ENCODE measurements around the gene KANSL1. TPM values are rescaled to one million over a fixed set of nuclear protein-coding genes. Genes with fewer than 3 reads are reported as not detected.
"Not testable (repeated sequence)": the region's sequence is repeated elsewhere in the genome, so short reads cannot be mapped to it uniquely, and the experiment has no call there.

KANSL1 gene
- total RNA-seq, 1 experiment from 2014 or later, result 67.1 TPM

DNA sequence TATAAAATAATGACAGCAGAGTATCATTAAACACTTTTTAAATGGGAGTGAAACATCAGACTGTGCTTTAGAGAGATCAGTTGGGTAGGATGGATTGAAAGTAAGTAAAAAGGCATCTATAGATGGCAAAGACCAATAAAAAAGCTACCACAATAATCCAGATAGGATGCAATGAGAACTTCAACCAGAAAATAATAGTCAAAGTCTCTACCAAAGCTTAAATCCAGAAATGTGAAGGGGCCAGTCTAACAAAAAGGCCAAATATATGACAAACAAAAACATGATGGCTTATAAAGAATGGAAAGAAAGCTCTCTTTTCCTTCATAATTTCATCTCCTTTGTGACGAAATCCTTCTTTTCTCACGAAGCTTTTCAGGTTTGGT is 12.3 kb downstream of the KANSL1 start:
- no peak for DNase-seq (ENCODE audit: unreplicated experiment)
- Mint-ChIP-seq H3K4me3 (ENCODE audit: unreplicated experiment) (no peak overlapping the region), H3K36me3 (ENCODE audit: insufficient read depth, unreplicated experiment) (peaks cover 21% of the 10 kb centered on the region), H3K4me1 (ENCODE audit: insufficient read depth, unreplicated experiment) (peaks cover 76% of the 10 kb centered on the region), H3K27me3 (ENCODE audit: insufficient read depth, unreplicated experiment) (no peaks in the 10 kb centered on the region), H3K9me3 (ENCODE audit: unreplicated experiment) (no peaks in the 10 kb centered on the region), H3K27ac (ENCODE audit: low read depth, unreplicated experiment) (no peak overlapping the region)
- BruUV-seq (replicated peaks), result no TSS peak
- ChIA-PET POLR2A (interaction anchor here (0.7 to 6.4 kb wide), 6 partner anchors 9 to 106 kb away, joined by 3 to 27 read pairs (median 4); partner anchors contain the start of gene KANSL1), CTCF (interaction anchor here (0.6 to 1.4 kb wide), 4 partner anchors 9 to 179 kb away, joined by 3 to 6 read pairs (median 4); partner anchors contain the start of gene KANSL1)
- intact Hi-C loops (cut with micrococcal nuclease), result loop anchor here (10.0 kb wide), 1 partner anchor 176 kb away; no protein-coding TSS in a partner anchor
- no peak for TF ChIP-seq CTCF (IDR thresholded peaks at IDR 0.05; ENCODE audit: unreplicated experiment)

DNA sequence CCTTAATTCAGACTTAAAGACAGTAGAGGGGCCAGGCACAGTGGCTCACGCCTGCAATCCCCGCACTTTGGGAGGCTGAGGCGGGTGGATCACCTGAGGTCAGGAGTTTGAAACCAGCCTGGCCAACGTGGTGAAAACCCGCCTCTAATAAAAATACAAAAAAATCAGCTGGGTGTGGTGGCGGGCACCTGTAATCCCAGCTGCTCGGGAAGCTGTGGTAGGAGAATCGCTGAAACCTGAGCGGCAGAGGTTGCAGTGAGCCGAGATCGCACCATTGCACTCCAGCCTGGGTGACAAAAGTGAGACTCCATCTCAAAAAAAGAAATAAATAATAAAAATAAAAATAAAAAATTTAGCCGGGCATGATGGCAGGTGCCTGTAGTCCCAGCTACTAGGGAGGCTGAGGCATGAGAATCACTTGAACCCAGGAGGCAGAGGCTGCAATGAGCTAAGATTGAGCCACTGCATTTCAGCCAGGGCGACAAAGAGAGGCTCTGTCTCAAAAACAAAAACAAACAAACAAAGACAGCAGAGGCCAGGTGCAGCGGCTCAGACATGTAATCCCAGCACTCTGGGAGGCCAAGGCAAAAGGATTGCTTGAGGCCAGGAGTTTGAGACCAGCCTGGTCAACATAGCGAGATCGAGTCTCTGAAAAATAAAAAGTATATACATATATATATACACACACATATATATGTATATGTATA is 12.9 kb downstream of the KANSL1 start:
- H3K27ac Mint-ChIP-seq (ENCODE audit: low read depth, unreplicated experiment); H3K27me3 Mint-ChIP-seq (ENCODE audit: insufficient read depth, unreplicated experiment); DNase-seq (ENCODE audit: unreplicated experiment); H3K9me3 Mint-ChIP-seq (ENCODE audit: unreplicated experiment); BruUV-seq (replicated peaks); H3K4me3 Mint-ChIP-seq (ENCODE audit: unreplicated experiment): not testable (repeated sequence)
- Mint-ChIP-seq H3K4me1 (ENCODE audit: insufficient read depth, unreplicated experiment) (peaks cover 72% of the 10 kb centered on the region), H3K36me3 (ENCODE audit: insufficient read depth, unreplicated experiment) (peaks cover 21% of the 10 kb centered on the region)
- ChIA-PET CTCF (interaction anchor here (0.7 to 1.5 kb wide), 4 partner anchors 8 to 178 kb away, joined by 3 to 5 read pairs (median 4); partner anchors contain the start of gene KANSL1), POLR2A (interaction anchor here (0.7 to 6.4 kb wide), 4 partner anchors 9 to 44 kb away, joined by 3 to 27 read pairs (median 6); partner anchors contain the start of gene KANSL1)
- intact Hi-C loops (cut with micrococcal nuclease), result loop anchor here (10.0 kb wide), 1 partner anchor 176 kb away; no protein-coding TSS in a partner anchor

DNA sequence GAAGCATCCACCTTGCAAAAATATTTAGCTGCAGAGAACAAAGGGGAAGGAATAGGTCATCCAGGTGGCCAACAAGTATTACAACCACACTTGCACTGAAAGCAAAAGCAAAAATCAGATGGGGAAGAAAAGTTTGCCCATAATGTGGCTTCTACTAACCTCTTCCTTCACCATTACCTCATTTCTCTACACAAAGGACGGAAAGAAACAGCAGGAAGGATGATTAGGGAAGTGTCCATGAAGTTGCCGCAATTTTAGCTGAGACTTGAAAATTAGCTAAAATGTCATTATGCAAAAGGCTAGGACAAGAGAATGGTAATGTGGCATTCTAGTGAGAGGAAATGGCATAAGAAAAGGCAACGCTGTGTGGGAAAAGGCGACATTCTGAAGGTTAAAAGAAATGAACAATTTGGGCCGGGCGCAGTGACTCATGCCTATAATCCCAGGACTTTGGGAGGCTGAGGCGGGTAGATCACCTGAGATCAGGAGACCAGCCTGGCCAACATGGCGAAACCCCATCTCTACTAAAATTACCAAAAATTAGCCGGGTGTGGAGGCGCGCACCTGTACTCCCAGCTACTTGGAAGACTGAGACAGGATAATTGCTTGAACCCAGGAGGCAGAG is 13.7 kb downstream of the KANSL1 start:
- intact Hi-C loops (cut with micrococcal nuclease), result no loop called here
- Mint-ChIP-seq H3K27ac (ENCODE audit: low read depth, unreplicated experiment) (no peak overlapping the region), H3K36me3 (ENCODE audit: insufficient read depth, unreplicated experiment) (peaks cover 21% of the 10 kb centered on the region), H3K4me1 (ENCODE audit: insufficient read depth, unreplicated experiment) (peaks cover 63% of the 10 kb centered on the region), H3K27me3 (ENCODE audit: insufficient read depth, unreplicated experiment) (no peaks in the 10 kb centered on the region), H3K9me3 (ENCODE audit: unreplicated experiment) (no peaks in the 10 kb centered on the region), H3K4me3 (ENCODE audit: unreplicated experiment) (no peak overlapping the region)
- no peak for TF ChIP-seq CTCF (IDR thresholded peaks at IDR 0.05; ENCODE audit: unreplicated experiment)
- DNase-seq (ENCODE audit: unreplicated experiment), result no peak
- POLR2A ChIA-PET, result interaction anchor here (0.5 to 6.4 kb wide), 3 partner anchors 13 to 123 kb away, joined by 3 to 27 read pairs (median 5); partner anchors contain the start of gene KANSL1
- no TSS peak for BruUV-seq (replicated peaks)
- CTCF ChIA-PET, result interaction anchor here (0.6 to 1.5 kb wide), 5 partner anchors 10 to 184 kb away, joined by 3 to 4 read pairs (median 3); no protein-coding TSS in a partner anchor

- Mint-ChIP-seq H3K9me3 (ENCODE audit: unreplicated experiment) (no peaks in the 10 kb centered on the region), H3K4me3 (ENCODE audit: unreplicated experiment) (no peak overlapping the region), H3K27ac (ENCODE audit: low read depth, unreplicated experiment) (no peak overlapping the region), H3K4me1 (ENCODE audit: insufficient read depth, unreplicated experiment) (peaks cover 56% of the 10 kb centered on the region), H3K27me3 (ENCODE audit: insufficient read depth, unreplicated experiment) (no peaks in the 10 kb centered on the region), H3K36me3 (ENCODE audit: insufficient read depth, unreplicated experiment) (peaks cover 21% of the 10 kb centered on the region)
- POLR2A ChIA-PET, result interaction anchor here (0.5 to 6.4 kb wide), 9 partner anchors 9 to 120 kb away, joined by 3 to 27 read pairs (median 3); partner anchors contain the start of gene KANSL1
- CTCF ChIA-PET, result interaction anchor here (0.6 to 1.5 kb wide), 7 partner anchors 8 to 183 kb away, joined by 3 to 5 read pairs (median 3); partner anchors contain the start of gene KANSL1
- peak; percentile 69 for DNase-seq (ENCODE audit: unreplicated experiment)
- BruUV-seq (replicated peaks), result no TSS peak
- intact Hi-C loops (cut with micrococcal nuclease), result no loop called here
- TF ChIP-seq CTCF (IDR thresholded peaks at IDR 0.05; ENCODE audit: unreplicated experiment), result no peak
Observed at GRCh38 chr17:46178550-46179214, 14.5 kb downstream of the KANSL1 start.
